GM12873 (cell line): ENCODE measurements around the gene GLT8D2.

Experiments
- TF ChIP-seq, protein P1 (sequence below): IDR thresholded peaks from 2 replicates; pipeline ENCODE4 v1.5.1; 2012; ENCODE audit warnings: low read depth, mild to moderate bottlenecking, moderate library complexity, low read length, control low read depth; ENCODE audit not compliant: insufficient read depth; ENCODE audit errors: missing control alignments

The GLT8D2 gene, protein sequence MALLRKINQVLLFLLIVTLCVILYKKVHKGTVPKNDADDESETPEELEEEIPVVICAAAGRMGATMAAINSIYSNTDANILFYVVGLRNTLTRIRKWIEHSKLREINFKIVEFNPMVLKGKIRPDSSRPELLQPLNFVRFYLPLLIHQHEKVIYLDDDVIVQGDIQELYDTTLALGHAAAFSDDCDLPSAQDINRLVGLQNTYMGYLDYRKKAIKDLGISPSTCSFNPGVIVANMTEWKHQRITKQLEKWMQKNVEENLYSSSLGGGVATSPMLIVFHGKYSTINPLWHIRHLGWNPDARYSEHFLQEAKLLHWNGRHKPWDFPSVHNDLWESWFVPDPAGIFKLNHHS

DNA sequence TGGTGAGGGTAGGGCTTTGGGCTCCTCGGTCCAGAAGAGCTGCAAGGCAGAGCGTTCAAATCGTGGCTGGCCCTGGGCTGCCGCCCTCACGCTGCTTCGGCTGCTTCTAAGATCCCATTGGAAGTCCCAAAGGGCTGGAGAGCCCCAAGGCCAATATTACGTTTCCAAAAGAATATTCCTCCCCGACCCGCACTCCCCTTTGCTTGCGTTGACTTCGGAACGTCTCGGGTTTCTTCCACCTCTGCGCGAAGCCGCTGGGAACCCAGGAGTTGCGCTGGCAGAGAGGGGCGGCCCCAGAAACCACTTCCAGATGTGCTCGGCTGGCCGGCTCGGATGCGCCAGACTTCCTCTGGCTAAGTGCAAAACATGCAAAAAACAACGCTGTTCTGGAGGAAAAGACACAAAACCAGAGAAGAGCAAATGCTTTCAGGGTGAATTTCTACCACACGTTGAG lies at the start of gene GLT8D2:
Gene GLT8D2, minus strand, starts transcription at position 285 of the 454 bp plus-strand sequence. CDS start 30,539 bp downstream, outside the sequence.
- TF ChIP-seq, protein P1, sequence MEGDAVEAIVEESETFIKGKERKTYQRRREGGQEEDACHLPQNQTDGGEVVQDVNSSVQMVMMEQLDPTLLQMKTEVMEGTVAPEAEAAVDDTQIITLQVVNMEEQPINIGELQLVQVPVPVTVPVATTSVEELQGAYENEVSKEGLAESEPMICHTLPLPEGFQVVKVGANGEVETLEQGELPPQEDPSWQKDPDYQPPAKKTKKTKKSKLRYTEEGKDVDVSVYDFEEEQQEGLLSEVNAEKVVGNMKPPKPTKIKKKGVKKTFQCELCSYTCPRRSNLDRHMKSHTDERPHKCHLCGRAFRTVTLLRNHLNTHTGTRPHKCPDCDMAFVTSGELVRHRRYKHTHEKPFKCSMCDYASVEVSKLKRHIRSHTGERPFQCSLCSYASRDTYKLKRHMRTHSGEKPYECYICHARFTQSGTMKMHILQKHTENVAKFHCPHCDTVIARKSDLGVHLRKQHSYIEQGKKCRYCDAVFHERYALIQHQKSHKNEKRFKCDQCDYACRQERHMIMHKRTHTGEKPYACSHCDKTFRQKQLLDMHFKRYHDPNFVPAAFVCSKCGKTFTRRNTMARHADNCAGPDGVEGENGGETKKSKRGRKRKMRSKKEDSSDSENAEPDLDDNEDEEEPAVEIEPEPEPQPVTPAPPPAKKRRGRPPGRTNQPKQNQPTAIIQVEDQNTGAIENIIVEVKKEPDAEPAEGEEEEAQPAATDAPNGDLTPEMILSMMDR: no peak

DNA sequence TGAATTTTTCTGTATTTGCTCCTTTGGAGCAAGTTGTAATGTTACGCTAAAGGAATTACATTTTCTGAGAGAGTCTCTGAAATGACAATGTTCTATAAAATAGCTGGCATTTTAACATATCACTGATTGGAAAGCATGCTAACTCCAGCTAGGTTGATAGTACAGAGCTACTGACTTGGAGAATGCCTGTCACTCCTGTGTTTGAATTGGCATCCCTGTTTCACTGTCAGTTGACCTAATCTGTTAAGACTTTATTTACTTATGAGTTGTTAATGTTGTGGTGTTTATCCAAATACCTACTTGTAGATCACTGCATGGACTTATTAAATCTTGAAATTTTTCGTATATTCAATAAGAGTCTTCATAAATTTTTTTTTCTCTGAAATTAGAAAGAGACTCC lies 48.0 kb upstream of the GLT8D2 start:
- TF ChIP-seq, protein P1: no peak

GRCh38 chr12:104095289-104095688 lies 45.3 kb upstream of the GLT8D2 start:
- TF ChIP-seq, protein P1: no peak

DNA sequence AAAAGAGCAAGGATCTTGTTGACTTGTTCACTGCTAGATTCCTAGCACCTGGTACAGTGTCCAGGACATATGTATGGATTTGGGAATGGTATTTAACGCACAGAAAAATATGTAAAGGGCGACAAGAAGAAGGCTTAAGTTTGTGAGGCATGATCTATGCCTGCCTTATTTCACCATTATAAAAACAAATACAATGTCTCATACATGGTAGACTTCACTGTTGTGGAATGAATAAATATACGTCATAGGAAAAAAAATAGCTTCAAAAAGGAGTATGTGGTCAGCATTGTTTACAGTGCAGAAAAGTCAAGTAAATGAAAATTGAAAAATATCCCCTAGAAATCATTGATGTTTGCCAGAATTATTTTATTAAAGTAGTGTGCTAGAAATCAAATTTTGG lies 44.3 kb upstream of the GLT8D2 start:
- TF ChIP-seq, protein P1: no peak

DNA sequence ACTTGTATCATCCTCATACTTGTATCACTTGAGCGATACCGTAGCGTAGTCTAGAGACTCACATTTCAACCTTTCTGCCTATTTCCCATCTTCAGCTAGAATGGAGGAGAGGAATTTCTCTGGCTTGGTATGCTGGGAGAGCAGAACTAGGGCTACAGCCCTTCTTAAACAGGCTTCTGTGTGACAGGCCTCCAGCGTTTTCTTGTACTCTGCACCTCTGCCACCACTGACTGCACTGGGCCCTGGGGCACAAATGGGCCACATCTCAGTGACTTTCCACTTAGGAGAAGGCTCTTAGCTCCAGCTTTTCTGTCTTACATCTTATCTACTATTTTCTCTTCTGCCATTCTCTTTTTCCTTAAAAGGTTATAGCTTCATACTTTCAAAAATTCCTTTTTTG lies 41.1 kb upstream of the GLT8D2 start:
- TF ChIP-seq, protein P1: no peak

- TF ChIP-seq, protein P1: no peak
These were observed 40.7 kb upstream of the GLT8D2 start for GRCh38 chr12:104090685-104091084.

- TF ChIP-seq, protein P1: no peak
These were observed 33.9 kb upstream of the GLT8D2 start for GRCh38 chr12:104083769-104084475.
